ENCODE data around the gene GAL. TPM values are rescaled to one million over a fixed set of nuclear protein-coding genes. Genes with fewer than 3 reads are reported as not detected.

GAL gene
- total RNA-seq, 1 donor from 2014 or later: 0.38 TPM

DNA sequence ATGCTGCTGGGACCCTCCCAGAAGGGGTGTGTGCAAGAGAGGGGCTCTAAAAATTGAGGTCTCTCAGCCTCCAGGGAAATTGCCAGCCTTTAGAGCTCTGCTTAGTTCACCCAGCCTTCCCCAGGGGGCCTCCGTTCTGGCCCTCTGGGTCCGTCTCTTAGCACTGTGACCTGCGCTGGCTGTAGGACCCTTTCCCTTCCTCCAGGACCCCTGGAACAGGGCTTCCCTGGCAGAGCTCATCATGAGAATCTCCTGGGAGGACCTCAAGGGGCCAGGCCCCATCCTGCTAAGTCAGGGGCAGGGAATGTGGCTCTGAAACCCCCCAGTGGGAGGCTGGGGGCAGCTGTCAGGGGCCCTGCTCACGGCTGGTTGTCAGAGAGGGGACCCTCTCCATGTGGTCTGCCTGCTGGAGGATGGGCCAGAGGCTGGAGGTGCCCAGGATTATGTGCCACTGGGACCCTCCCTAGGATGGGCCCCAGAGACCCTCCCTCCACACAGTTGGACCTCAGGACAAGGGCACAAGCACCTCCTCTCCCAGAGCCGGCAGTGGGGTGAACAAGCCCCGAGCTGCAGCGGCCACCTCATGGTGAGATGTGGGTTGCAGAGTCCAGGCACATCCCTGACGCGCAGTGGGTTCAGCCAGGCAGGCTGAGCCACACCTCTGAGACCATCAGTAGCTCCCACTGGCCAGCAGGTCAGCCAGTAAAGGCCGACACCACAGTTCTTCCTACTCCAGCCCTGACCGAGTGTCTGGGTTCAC lies 27.1 kb upstream of the GAL start:
- peaks cover 13% of the 10 kb centered on the region for H3K9me3 Mint-ChIP-seq
- H3K4me3 Mint-ChIP-seq: no peak overlapping the region
- no peak for DNase-seq (ENCODE audit: low spot score in 2 of 2, unreplicated experiment in 2 of 2)
- no peaks in the 10 kb centered on the region for H3K36me3 Mint-ChIP-seq
- peaks cover 9% of the 10 kb centered on the region for H3K4me1 Mint-ChIP-seq
- no peak overlapping the region for H3K27ac Mint-ChIP-seq
- peaks cover 5% of the 10 kb centered on the region for H3K27me3 Mint-ChIP-seq (ENCODE audit: low read depth)
- TF ChIP-seq, protein P1, sequence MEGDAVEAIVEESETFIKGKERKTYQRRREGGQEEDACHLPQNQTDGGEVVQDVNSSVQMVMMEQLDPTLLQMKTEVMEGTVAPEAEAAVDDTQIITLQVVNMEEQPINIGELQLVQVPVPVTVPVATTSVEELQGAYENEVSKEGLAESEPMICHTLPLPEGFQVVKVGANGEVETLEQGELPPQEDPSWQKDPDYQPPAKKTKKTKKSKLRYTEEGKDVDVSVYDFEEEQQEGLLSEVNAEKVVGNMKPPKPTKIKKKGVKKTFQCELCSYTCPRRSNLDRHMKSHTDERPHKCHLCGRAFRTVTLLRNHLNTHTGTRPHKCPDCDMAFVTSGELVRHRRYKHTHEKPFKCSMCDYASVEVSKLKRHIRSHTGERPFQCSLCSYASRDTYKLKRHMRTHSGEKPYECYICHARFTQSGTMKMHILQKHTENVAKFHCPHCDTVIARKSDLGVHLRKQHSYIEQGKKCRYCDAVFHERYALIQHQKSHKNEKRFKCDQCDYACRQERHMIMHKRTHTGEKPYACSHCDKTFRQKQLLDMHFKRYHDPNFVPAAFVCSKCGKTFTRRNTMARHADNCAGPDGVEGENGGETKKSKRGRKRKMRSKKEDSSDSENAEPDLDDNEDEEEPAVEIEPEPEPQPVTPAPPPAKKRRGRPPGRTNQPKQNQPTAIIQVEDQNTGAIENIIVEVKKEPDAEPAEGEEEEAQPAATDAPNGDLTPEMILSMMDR (IDR thresholded peaks at IDR 0.05; ENCODE audit: unreplicated experiment): no peak

DNA sequence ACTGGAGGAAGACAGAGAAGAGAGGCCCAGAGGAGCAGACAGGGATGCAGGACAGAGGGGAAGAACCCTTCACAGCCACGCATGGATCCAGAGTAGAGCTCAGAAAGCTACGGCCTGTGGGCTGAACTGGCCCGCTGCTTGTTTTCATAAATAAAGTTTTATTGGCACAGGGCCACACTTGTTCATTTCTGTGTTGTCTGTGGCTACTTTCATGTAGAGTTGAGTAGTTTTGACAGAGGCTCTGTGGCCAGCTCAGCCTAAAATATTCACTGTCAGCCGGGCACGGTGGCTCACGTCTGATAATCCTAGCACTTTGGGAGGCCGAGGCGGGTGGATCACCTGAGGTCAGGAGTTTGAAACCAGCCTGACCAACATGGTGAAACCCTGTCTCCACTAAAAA lies 26.2 kb upstream of the GAL start:
- H3K4me3 Mint-ChIP-seq: no peak overlapping the region
- peaks cover 16% of the 10 kb centered on the region for H3K9me3 Mint-ChIP-seq
- DNase-seq (ENCODE audit: low spot score in 2 of 2, unreplicated experiment in 2 of 2): no peak
- H3K36me3 Mint-ChIP-seq: no peaks in the 10 kb centered on the region
- TF ChIP-seq, protein P1 (IDR thresholded peaks at IDR 0.05; ENCODE audit: unreplicated experiment): no peak
- H3K27me3 Mint-ChIP-seq (ENCODE audit: low read depth): peaks cover 8% of the 10 kb centered on the region
- no peak overlapping the region for H3K27ac Mint-ChIP-seq
- H3K4me1 Mint-ChIP-seq: peaks cover 9% of the 10 kb centered on the region

DNA sequence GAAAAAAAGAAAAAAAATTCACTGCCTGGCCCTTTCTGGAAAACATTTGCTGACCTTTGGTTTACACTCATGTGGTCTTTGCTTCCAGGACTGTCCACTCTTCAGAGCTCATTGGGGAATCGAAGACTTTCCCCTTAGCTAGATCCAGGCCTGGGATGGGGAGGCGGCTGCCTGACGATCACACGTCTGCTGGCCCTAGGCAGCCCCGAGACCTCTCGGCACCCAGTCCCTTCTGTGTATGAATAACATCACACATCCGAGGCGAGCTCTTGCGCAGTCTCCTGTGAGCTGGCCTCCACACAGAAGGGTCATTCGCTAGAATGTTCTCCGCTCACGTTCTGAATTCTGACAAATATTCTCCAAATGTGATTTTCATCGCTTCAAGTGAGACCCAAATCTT lies 25.7 kb upstream of the GAL start:
- Mint-ChIP-seq H3K36me3 (no peaks in the 10 kb centered on the region), H3K27ac (peak overlapping the region; percentile 79), H3K4me3 (no peak overlapping the region), H3K27me3 (ENCODE audit: low read depth) (peaks cover 8% of the 10 kb centered on the region), H3K9me3 (peaks cover 16% of the 10 kb centered on the region), H3K4me1 (peaks cover 9% of the 10 kb centered on the region)
- TF ChIP-seq, protein P1 (IDR thresholded peaks at IDR 0.05; ENCODE audit: unreplicated experiment): no peak
- no peak for DNase-seq (ENCODE audit: low spot score in 2 of 2, unreplicated experiment in 2 of 2)

DNA sequence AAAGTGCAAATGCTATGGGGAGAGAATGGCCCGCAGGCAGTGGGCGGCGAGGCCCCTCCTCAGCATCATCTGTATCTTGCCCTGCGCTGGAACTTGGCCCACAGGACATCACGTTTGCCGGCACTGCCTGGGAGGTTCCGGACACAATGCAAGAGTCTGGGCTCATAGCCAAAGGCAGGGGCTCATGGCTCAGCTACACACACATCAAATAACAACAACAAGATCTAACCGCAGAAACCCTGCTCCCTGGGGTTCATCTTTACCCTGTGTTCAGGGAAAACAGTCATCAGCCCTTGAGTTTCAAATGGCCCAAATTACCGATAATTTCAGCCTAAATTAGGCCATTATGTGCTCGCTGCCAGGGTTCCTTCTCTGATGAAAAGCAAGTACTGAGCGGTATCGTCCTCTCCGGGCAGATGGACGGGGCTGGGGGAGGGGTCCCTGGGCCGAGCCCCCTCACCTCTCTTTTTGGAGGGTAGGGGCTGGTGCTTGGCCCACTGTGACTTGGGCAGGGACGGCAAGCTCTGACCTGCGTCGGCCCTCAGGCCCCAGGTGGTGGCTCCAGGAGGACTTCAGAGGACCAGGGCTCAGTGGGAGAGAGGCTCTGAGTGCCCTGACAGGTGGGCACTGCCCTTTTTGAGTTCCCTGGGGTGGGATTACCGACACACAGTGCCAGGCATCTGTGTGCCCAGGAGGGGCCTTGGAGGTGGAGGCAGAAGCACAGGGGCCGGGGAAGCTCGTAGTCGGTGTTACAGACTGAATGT lies 25.0 kb upstream of the GAL start:
- TF ChIP-seq, protein P1 (IDR thresholded peaks at IDR 0.05; ENCODE audit: unreplicated experiment): no peak
- Mint-ChIP-seq H3K4me3 (no peak overlapping the region), H3K36me3 (no peaks in the 10 kb centered on the region), H3K4me1 (peaks cover 9% of the 10 kb centered on the region), H3K27ac (peak overlapping the region; percentile 79), H3K27me3 (ENCODE audit: low read depth) (peaks cover 8% of the 10 kb centered on the region), H3K9me3 (peaks cover 16% of the 10 kb centered on the region)
- DNase-seq (ENCODE audit: low spot score in 2 of 2, unreplicated experiment in 2 of 2): peak; percentile 52 to 63

DNA sequence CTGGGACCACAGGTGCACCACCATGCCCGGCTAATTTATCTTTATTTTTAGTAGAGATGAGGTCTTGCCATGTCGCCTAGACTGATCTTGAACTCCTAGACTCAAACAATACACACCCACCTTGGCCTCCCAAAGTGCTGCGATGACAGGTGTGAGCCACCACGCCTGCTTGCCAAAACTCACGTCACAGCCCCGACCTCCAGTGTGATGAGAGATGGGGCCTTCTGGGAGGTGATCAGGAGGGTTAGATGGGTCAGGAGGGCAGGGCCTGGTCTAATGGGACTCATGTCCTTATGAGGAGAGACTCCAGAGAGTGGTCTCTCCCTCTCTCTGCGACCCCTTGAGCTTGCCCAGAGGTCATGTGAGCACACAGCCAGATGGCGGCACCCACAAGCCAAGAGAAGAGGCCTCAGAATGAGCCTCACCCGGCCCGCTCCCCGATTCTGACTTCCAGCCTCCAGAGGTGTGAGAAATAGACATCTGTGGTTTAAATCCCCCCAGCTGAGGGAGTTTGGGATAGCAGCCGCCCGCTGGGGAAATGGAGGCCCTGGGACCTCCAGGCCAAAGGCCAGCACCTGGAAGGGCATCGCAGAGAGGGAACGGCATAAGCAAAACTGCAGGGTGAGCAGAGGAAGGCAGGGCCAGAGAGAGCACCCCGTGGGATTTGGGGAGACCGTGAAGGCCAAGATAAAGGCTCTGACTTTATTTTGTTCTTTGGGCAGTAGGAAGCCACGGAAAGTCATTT lies 24.1 kb upstream of the GAL start:
- Mint-ChIP-seq H3K36me3 (no peaks in the 10 kb centered on the region), H3K4me3 (no peak overlapping the region), H3K27me3 (ENCODE audit: low read depth) (peaks cover 14% of the 10 kb centered on the region), H3K4me1 (peaks cover 9% of the 10 kb centered on the region), H3K27ac (no peak overlapping the region), H3K9me3 (peaks cover 13% of the 10 kb centered on the region)
- no peak for DNase-seq (ENCODE audit: low spot score in 2 of 2, unreplicated experiment in 2 of 2)
- TF ChIP-seq, protein P1 (IDR thresholded peaks at IDR 0.05; ENCODE audit: unreplicated experiment): no peak

Data from mesothelial cell of epicardium (in vitro differentiated cells).